ENCODE results near the gene ZNF185.

ZNF185 gene

GRCh38 chrX:152884171-152884570 lies 13.7 kb upstream of the ZNF185 start:
- DNase-seq (ENCODE audit: low read depth, low spot score) = no peak

GRCh38 chrX:152886716-152887115 lies 11.2 kb upstream of the ZNF185 start:
- Histone ChIP-seq H3K27me3 (ENCODE audit: insufficient read depth, insufficient read length) (no peaks in the 10 kb centered on the region), H3K9ac (ENCODE audit: insufficient read length, low read depth) (no peak overlapping the region), H3K4me3 (ENCODE audit: insufficient read length, low read depth) (no peak overlapping the region), H3K36me3 (ENCODE audit: insufficient read depth, insufficient read length, low read length) (no peaks in the 10 kb centered on the region), H3K4me1 (ENCODE audit: insufficient read depth, insufficient read length) (no peaks in the 10 kb centered on the region), H3K9me3 (ENCODE audit: insufficient read depth, low read length) (no peaks in the 10 kb centered on the region)
- DNase-seq (ENCODE audit: low read depth, low spot score) = no peak
- TF ChIP-seq SUZ12 (IDR thresholded peaks at IDR 0.05; ENCODE audit: extremely low read depth, insufficient read depth, insufficient read length) (no peak), ZNF274 (IDR thresholded peaks at IDR 0.05; ENCODE audit: low read depth, low read length) (no peak), YY1 (IDR thresholded peaks at IDR 0.05; ENCODE audit: insufficient read depth, insufficient read length) (no peak)

More at GRCh38 chrX:152884171-152884570, 13.7 kb upstream of the ZNF185 start:
- Histone ChIP-seq H3K9me3 (ENCODE audit: insufficient read depth, low read length) (no peaks in the 10 kb centered on the region), H3K27me3 (ENCODE audit: insufficient read depth, insufficient read length) (no peaks in the 10 kb centered on the region), H3K4me3 (ENCODE audit: insufficient read length, low read depth) (no peak overlapping the region), H3K4me1 (ENCODE audit: insufficient read depth, insufficient read length) (no peaks in the 10 kb centered on the region), H3K36me3 (ENCODE audit: insufficient read depth, insufficient read length, low read length) (no peaks in the 10 kb centered on the region), H3K9ac (ENCODE audit: insufficient read length, low read depth) (no peak overlapping the region)
- no peak for TF ChIP-seq YY1 (IDR thresholded peaks at IDR 0.05; ENCODE audit: insufficient read depth, insufficient read length)
- no peak for TF ChIP-seq SUZ12 (IDR thresholded peaks at IDR 0.05; ENCODE audit: extremely low read depth, insufficient read depth, insufficient read length)
- no peak for TF ChIP-seq ZNF274 (IDR thresholded peaks at IDR 0.05; ENCODE audit: low read depth, low read length)

GRCh38 chrX:152892499-152892898 lies 5.4 kb upstream of the ZNF185 start:
- no peak for DNase-seq (ENCODE audit: low read depth, low spot score)
- no peak for TF ChIP-seq YY1 (IDR thresholded peaks at IDR 0.05; ENCODE audit: insufficient read depth, insufficient read length)
- no peak for TF ChIP-seq ZNF274 (IDR thresholded peaks at IDR 0.05; ENCODE audit: low read depth, low read length)
- TF ChIP-seq SUZ12 (IDR thresholded peaks at IDR 0.05; ENCODE audit: extremely low read depth, insufficient read depth, insufficient read length) = no peak
- H3K9ac ChIP-seq (ENCODE audit: insufficient read length, low read depth) = no peak overlapping the region
- peaks cover 2% of the 10 kb centered on the region for H3K4me1 ChIP-seq (ENCODE audit: insufficient read depth, insufficient read length)
- no peaks in the 10 kb centered on the region for H3K27me3 ChIP-seq (ENCODE audit: insufficient read depth, insufficient read length)
- no peak overlapping the region for H3K4me3 ChIP-seq (ENCODE audit: insufficient read length, low read depth)
- no peaks in the 10 kb centered on the region for H3K9me3 ChIP-seq (ENCODE audit: insufficient read depth, low read length)
- no peaks in the 10 kb centered on the region for H3K36me3 ChIP-seq (ENCODE audit: insufficient read depth, insufficient read length, low read length)

GRCh38 chrX:152892999-152893891 lies 4.6 kb upstream of the ZNF185 start:
- peaks cover 2% of the 10 kb centered on the region for H3K4me1 ChIP-seq (ENCODE audit: insufficient read depth, insufficient read length)
- no peak overlapping the region for H3K9ac ChIP-seq (ENCODE audit: insufficient read length, low read depth)
- TF ChIP-seq SUZ12 (IDR thresholded peaks at IDR 0.05; ENCODE audit: extremely low read depth, insufficient read depth, insufficient read length) (no peak), ZNF274 (IDR thresholded peaks at IDR 0.05; ENCODE audit: low read depth, low read length) (no peak), YY1 (IDR thresholded peaks at IDR 0.05; ENCODE audit: insufficient read depth, insufficient read length) (no peak)
- H3K36me3 ChIP-seq (ENCODE audit: insufficient read depth, insufficient read length, low read length) = no peaks in the 10 kb centered on the region
- H3K27me3 ChIP-seq (ENCODE audit: insufficient read depth, insufficient read length) = no peaks in the 10 kb centered on the region
- H3K9me3 ChIP-seq (ENCODE audit: insufficient read depth, low read length) = no peaks in the 10 kb centered on the region
- H3K4me3 ChIP-seq (ENCODE audit: insufficient read length, low read depth) = no peak overlapping the region
- DNase-seq (ENCODE audit: low read depth, low spot score) = no peak

- H3K27me3 ChIP-seq (ENCODE audit: insufficient read depth, insufficient read length) = no peaks in the 10 kb centered on the region
- no peak overlapping the region for H3K4me3 ChIP-seq (ENCODE audit: insufficient read length, low read depth)
- H3K9ac ChIP-seq (ENCODE audit: insufficient read length, low read depth) = no peak overlapping the region
- no peak for DNase-seq (ENCODE audit: low read depth, low spot score)
- H3K36me3 ChIP-seq (ENCODE audit: insufficient read depth, insufficient read length, low read length) = no peaks in the 10 kb centered on the region
- H3K4me1 ChIP-seq (ENCODE audit: insufficient read depth, insufficient read length) = peaks cover 2% of the 10 kb centered on the region
- no peak for TF ChIP-seq YY1 (IDR thresholded peaks at IDR 0.05; ENCODE audit: insufficient read depth, insufficient read length)
- TF ChIP-seq SUZ12 (IDR thresholded peaks at IDR 0.05; ENCODE audit: extremely low read depth, insufficient read depth, insufficient read length) = no peak
- TF ChIP-seq ZNF274 (IDR thresholded peaks at IDR 0.05; ENCODE audit: low read depth, low read length) = no peak
- no peaks in the 10 kb centered on the region for H3K9me3 ChIP-seq (ENCODE audit: insufficient read depth, low read length)
Measured at GRCh38 chrX:152893980-152894610, 3.8 kb upstream of the ZNF185 start.

GRCh38 chrX:152895121-152895520 lies 2.7 kb upstream of the ZNF185 start:
- DNase-seq (ENCODE audit: low read depth, low spot score) = no peak
- no peaks in the 10 kb centered on the region for H3K9me3 ChIP-seq (ENCODE audit: insufficient read depth, low read length)
- no peak overlapping the region for H3K9ac ChIP-seq (ENCODE audit: insufficient read length, low read depth)
- H3K4me1 ChIP-seq (ENCODE audit: insufficient read depth, insufficient read length) = peaks cover 2% of the 10 kb centered on the region
- no peaks in the 10 kb centered on the region for H3K36me3 ChIP-seq (ENCODE audit: insufficient read depth, insufficient read length, low read length)
- TF ChIP-seq YY1 (IDR thresholded peaks at IDR 0.05; ENCODE audit: insufficient read depth, insufficient read length) (no peak), ZNF274 (IDR thresholded peaks at IDR 0.05; ENCODE audit: low read depth, low read length) (no peak), SUZ12 (IDR thresholded peaks at IDR 0.05; ENCODE audit: extremely low read depth, insufficient read depth, insufficient read length) (no peak)
- H3K4me3 ChIP-seq (ENCODE audit: insufficient read length, low read depth) = no peak overlapping the region
- H3K27me3 ChIP-seq (ENCODE audit: insufficient read depth, insufficient read length) = no peaks in the 10 kb centered on the region
